CD4-positive, alpha-beta memory T cell (primary cell): ENCODE results near the gene EXOC7. TPM values are rescaled to one million over a fixed set of nuclear protein-coding genes. Genes with fewer than 3 reads are reported as not detected.
A peak's percentile ranks its signal among the peaks of the same experiment; 100 is the strongest.

Source experiments
- CTCF ChIA-PET: fragments of 350-600 bp; sonication (Branson Sonifier 250); formaldehyde crosslinking; loops from one replicate; lab custom pipeline; 2021; ENCODE audit warnings: inconsistent platforms; ENCODE audit not compliant: partially characterized antibody; lab: Charles Lee
- POLR2A ChIA-PET: fragments of 350-600 bp; sonication (Branson Sonifier 250); formaldehyde crosslinking; loops from one replicate; lab custom pipeline; 2021; ENCODE audit not compliant: partially characterized antibody; lab: Charles Lee
- DNase-seq, 5 donors: peaks; one replicate each; pipeline versions ENCODE4 v3.0.0 to v3.0.0-alpha.2; 2020 to 2022; ENCODE audit warnings: mixed read lengths in 1 of 5
- H3K27ac ChIP-seq: one replicate; pipeline ENCODE4 v1.7.0; 2013; ENCODE audit warnings: low read depth, low read length
- H3K27me3 ChIP-seq: 2 replicates; pipeline ENCODE4 v1.7.0; 2013; ENCODE audit warnings: mild to moderate bottlenecking, low read length, moderate library complexity; ENCODE audit not compliant: insufficient read depth
- H3K36me3 ChIP-seq: 2 replicates; pipeline ENCODE4 v1.7.0; 2013; ENCODE audit warnings: mild to moderate bottlenecking, low read length, moderate library complexity; ENCODE audit not compliant: insufficient read depth
- H3K4me1 ChIP-seq: 2 replicates; pipeline ENCODE4 v1.7.0; 2013; ENCODE audit warnings: mild to moderate bottlenecking, low read length, moderate library complexity; ENCODE audit not compliant: insufficient read depth
- H3K4me3 ChIP-seq, 2 donors: one replicate each; pipeline ENCODE4 v1.7.0; 2013; ENCODE audit warnings: low read length in 2 of 2, mild to moderate bottlenecking in 1 of 2
- H3K9me3 ChIP-seq, 2 donors: one replicate each; pipeline ENCODE4 v1.7.0; 2013; ENCODE audit warnings: low read length in 2 of 2, control low read depth in 1 of 2; ENCODE audit not compliant: control insufficient read depth in 1 of 2
- H3K27ac Mint-ChIP-seq, 7 donors: one replicate each; pipeline ENCODE4 v1.8.0; 2020 to 2021; ENCODE audit warnings: mixed read lengths in 7 of 7, mild to moderate bottlenecking in 6 of 7, inconsistent platforms in 3 of 7, moderate library complexity in 3 of 7
- H3K27me3 Mint-ChIP-seq, 2 donors: one replicate each; pipeline ENCODE4 v1.8.0; 2020 to 2021; ENCODE audit warnings: mixed read lengths in 2 of 2
- H3K36me3 Mint-ChIP-seq, 2 donors: one replicate each; pipeline ENCODE4 v1.8.0; 2020 to 2021; ENCODE audit warnings: mixed read lengths in 2 of 2, inconsistent platforms in 1 of 2, mild to moderate bottlenecking in 1 of 2
- H3K4me1 Mint-ChIP-seq, 4 donors: one replicate each; pipeline ENCODE4 v1.8.0; 2020 to 2021; ENCODE audit warnings: mixed read lengths in 4 of 4, mild to moderate bottlenecking in 1 of 4
- H3K4me3 Mint-ChIP-seq, 8 donors: one replicate each; pipeline ENCODE4 v1.8.0; 2020 to 2021; ENCODE audit warnings: mixed read lengths in 8 of 8, mild to moderate bottlenecking in 7 of 8, moderate library complexity in 6 of 8, inconsistent platforms in 3 of 8
- H3K9me3 Mint-ChIP-seq, 8 donors: one replicate each; pipeline ENCODE4 v1.8.0; 2020 to 2021; ENCODE audit warnings: mixed read lengths in 8 of 8, mild to moderate bottlenecking in 5 of 8, inconsistent platforms in 3 of 8, moderate library complexity in 1 of 8
- intact Hi-C: fragments of 100-400 bp; cut with micrococcal nuclease; formaldehyde crosslinking; loops from one replicate; pipeline ENCODE4 v1.15.1; 2023
- polyA plus RNA-seq, 2 donors: library from polyadenylated mRNA; unstranded; fragments of 300-500 nt; fragmentation: Illumina TruSeq; gene quantifications; one replicate each; pipeline ENCODE4 v1.2.3, GENCODE V29; 2021
- total RNA-seq, 2 experiments: library from RNA; stranded (reverse); gene quantifications; one replicate each; pipeline ENCODE4 v1.2.3, GENCODE V29; 2021

Gene EXOC7
- total RNA-seq (100 to 1,000 TPM; 183 to 184 TPM), polyA plus RNA-seq (10 to 100 TPM; 36.2 to 66.9 TPM)

- no peaks in the 10 kb centered on the region for H3K27me3 Mint-ChIP-seq
- ChIA-PET CTCF (interaction anchor here (1.0 to 4.7 kb wide), 9 partner anchors 15 to 195 kb away, joined by 3 to 30 read pairs (median 4); no protein-coding TSS in a partner anchor), POLR2A (interaction anchor here (0.6 to 2.8 kb wide), 26 partner anchors 10 to 437 kb away, joined by 3 to 24 read pairs (median 4); partner anchors contain the start of genes FBF1, PRPSAP1, RHBDF2 and SRP68)
- H3K27ac Mint-ChIP-seq, result peak within 1 kb of the TSS; percentile 95 to 99 (median 97)
- H3K4me1 Mint-ChIP-seq, result peaks cover 20 to 49% (median 33%) of the 10 kb centered on the region in 4 donors
- peaks cover 27% of the 10 kb centered on the region for H3K4me1 ChIP-seq
- no peaks in the 10 kb centered on the region for H3K27me3 ChIP-seq
- intact Hi-C loops, result loop anchor here (1.0 kb wide), 1 partner anchor 31 kb away; the partner anchor contains the start of gene SRP68
- H3K27ac ChIP-seq, result peak within 1 kb of the TSS; percentile 86
- peak within 1 kb of the TSS; percentile 92 to 98 (median 96) for H3K4me3 Mint-ChIP-seq
- H3K4me3 ChIP-seq, result peak within 1 kb of the TSS; percentile 84 to 86
- peak; percentile 88 to 95 (median 92) for DNase-seq
- H3K36me3 Mint-ChIP-seq, result peaks cover 18 to 36% of the 10 kb centered on the region in 2 donors
- H3K9me3 Mint-ChIP-seq, result no peaks in the 10 kb centered on the region
- H3K36me3 ChIP-seq, result peaks cover 6% of the 10 kb centered on the region
- no peaks in the 10 kb centered on the region for H3K9me3 ChIP-seq
These were observed at the start of gene EXOC7 for GRCh38 chr17:76103274-76104139. EXOC7 (minus strand) TSS chr17:76103787; CDS start chr17:76103692, 95 bp downstream.

DNA sequence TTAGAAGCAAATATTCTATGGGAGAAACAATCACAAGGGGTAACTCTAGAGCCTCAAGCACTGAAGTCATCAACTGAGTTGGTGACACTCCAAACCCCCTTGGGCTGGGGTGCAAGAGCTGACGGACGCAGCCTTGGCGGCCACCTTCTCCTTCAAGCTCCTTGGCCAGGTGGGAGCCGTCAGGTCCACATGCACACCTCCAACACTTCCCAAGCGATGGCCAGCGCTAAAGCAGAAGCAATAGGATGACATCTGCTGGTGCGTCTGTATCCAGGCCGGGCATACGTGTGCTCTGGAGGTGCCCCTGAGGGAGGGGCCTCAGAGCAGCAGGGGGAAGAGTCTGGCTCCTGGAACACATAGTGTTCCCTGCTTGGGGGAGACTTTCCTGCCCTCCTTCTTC lies 49.6 kb upstream of the EXOC7 start:
- Histone ChIP-seq H3K36me3 (peaks cover 22% of the 10 kb centered on the region), H3K4me1 (peaks cover 24% of the 10 kb centered on the region), H3K4me3 (no peak overlapping the region), H3K27ac (no peak overlapping the region), H3K27me3 (no peaks in the 10 kb centered on the region), H3K9me3 (no peaks in the 10 kb centered on the region)
- ChIA-PET CTCF (interaction anchor here (1.1 to 18.1 kb wide), 5 partner anchors 26 to 127 kb away, joined by 3 to 214 read pairs (median 9); no protein-coding TSS in a partner anchor), POLR2A (interaction anchor here (1.1 to 8.1 kb wide), 10 partner anchors 10 to 117 kb away, joined by 3 to 91 read pairs (median 10); partner anchors contain the start of genes FOXJ1 and UBALD2)
- Mint-ChIP-seq H3K4me1 (peaks cover 29 to 51% (median 35%) of the 10 kb centered on the region in 4 donors), H3K27me3 (no peaks in the 10 kb centered on the region), H3K9me3 (peaks cover 0 to 2% (median 0%) of the 10 kb centered on the region in 8 donors), H3K27ac (peak overlapping the region; percentile 39 to 91 (median 88)), H3K4me3 (no peak overlapping the region), H3K36me3 (peaks cover 45 to 62% of the 10 kb centered on the region in 2 donors)
- no peak for DNase-seq
- intact Hi-C loops, result no loop called here

DNA sequence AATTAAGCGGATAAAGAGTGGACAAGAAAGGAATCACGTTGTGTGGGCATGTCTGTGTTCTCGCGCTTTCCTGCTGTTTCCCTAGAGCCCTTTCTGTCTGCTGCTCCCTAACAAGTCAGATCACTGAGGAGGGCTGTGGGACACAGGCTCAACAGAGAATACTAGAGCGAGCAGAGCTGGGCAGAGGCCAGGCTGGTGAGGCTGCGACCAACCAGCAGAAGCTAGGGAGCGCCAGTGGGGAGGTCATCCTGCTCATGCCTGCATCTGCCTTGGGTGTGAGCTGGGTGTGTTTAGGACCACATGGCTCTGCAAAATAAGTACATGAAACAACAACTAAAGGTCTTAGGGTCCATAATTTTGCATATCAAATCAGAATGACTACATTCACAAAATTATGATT lies 49.0 kb upstream of the EXOC7 start:
- no peaks in the 10 kb centered on the region for H3K27me3 ChIP-seq
- POLR2A ChIA-PET, result interaction anchor here (0.8 to 8.1 kb wide), 17 partner anchors 8 to 248 kb away, joined by 3 to 91 read pairs (median 5); partner anchors contain the start of genes FOXJ1, MRPL38 and UBALD2
- H3K4me1 Mint-ChIP-seq, result peaks cover 30 to 51% (median 36%) of the 10 kb centered on the region in 4 donors
- H3K4me3 Mint-ChIP-seq, result peak overlapping the region in 2 of 8 donors; percentile 54 to 62
- no peak for DNase-seq
- peaks cover 16% of the 10 kb centered on the region for H3K36me3 ChIP-seq
- peaks cover 24% of the 10 kb centered on the region for H3K4me1 ChIP-seq
- no peak overlapping the region for H3K27ac ChIP-seq
- no peaks in the 10 kb centered on the region for H3K27me3 Mint-ChIP-seq
- peak overlapping the region; percentile 85 to 93 (median 91) for H3K27ac Mint-ChIP-seq
- peaks cover 39 to 56% of the 10 kb centered on the region in 2 donors for H3K36me3 Mint-ChIP-seq
- peaks cover 0 to 2% (median 0%) of the 10 kb centered on the region in 8 donors for H3K9me3 Mint-ChIP-seq
- no peaks in the 10 kb centered on the region for H3K9me3 ChIP-seq
- no peak overlapping the region for H3K4me3 ChIP-seq
- CTCF ChIA-PET, result interaction anchor here (1.3 to 18.1 kb wide), 6 partner anchors 26 to 139 kb away, joined by 3 to 214 read pairs (median 7); no protein-coding TSS in a partner anchor
- intact Hi-C loops, result loop anchor here (1.0 kb wide), 1 partner anchor 30 kb away; no protein-coding TSS in a partner anchor

DNA sequence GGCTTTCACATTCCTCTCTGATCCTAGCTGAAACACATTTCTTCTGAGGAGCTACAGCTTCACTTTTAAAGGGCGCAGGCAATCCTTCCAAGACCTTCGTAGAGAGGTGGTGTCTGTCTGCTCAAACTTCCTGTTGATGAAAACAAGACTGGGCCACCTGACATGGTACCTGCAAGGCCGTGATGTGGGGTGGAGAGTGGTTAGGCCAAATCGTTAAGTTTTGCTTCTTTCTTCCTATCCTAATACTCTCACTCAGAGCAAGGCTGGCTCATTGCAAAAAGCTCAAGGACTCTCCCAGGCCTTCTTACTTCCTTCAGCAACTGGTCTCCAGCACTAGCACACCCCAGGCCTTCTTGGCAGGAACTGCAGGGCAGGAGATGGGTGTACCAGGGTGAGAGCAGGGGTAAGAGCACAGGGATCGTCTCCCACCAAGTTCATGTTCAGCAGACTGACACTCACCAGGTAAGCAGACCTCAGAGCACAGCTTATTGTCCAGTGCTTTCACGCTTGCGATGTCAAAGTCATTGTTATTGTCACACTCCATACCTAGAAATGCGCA lies 48.4 kb upstream of the EXOC7 start:
- Mint-ChIP-seq H3K27me3 (no peaks in the 10 kb centered on the region), H3K4me1 (peaks cover 27 to 54% (median 39%) of the 10 kb centered on the region in 4 donors), H3K36me3 (peaks cover 35 to 51% of the 10 kb centered on the region in 2 donors), H3K9me3 (peaks cover 0 to 2% (median 0%) of the 10 kb centered on the region in 8 donors), H3K4me3 (peak overlapping the region in 7 of 8 donors; percentile 6 to 74 (median 62)), H3K27ac (peak overlapping the region; percentile 85 to 93 (median 91))
- Histone ChIP-seq H3K27ac (no peak overlapping the region), H3K4me1 (peaks cover 25% of the 10 kb centered on the region), H3K9me3 (no peaks in the 10 kb centered on the region), H3K27me3 (no peaks in the 10 kb centered on the region), H3K4me3 (no peak overlapping the region), H3K36me3 (peaks cover 12% of the 10 kb centered on the region)
- intact Hi-C loops, result loop anchor here (1.0 kb wide), 1 partner anchor 30 kb away; no protein-coding TSS in a partner anchor
- POLR2A ChIA-PET, result interaction anchor here (0.8 to 8.1 kb wide), 19 partner anchors 9 to 247 kb away, joined by 3 to 91 read pairs (median 6); partner anchors contain the start of genes FOXJ1, MRPL38 and UBALD2
- CTCF ChIA-PET, result interaction anchor here (1.0 to 18.1 kb wide), 10 partner anchors 9 to 138 kb away, joined by 3 to 214 read pairs (median 5); no protein-coding TSS in a partner anchor
- DNase-seq, result peak in 4 of 5 donors; percentile 47 to 65 (median 54)

DNA sequence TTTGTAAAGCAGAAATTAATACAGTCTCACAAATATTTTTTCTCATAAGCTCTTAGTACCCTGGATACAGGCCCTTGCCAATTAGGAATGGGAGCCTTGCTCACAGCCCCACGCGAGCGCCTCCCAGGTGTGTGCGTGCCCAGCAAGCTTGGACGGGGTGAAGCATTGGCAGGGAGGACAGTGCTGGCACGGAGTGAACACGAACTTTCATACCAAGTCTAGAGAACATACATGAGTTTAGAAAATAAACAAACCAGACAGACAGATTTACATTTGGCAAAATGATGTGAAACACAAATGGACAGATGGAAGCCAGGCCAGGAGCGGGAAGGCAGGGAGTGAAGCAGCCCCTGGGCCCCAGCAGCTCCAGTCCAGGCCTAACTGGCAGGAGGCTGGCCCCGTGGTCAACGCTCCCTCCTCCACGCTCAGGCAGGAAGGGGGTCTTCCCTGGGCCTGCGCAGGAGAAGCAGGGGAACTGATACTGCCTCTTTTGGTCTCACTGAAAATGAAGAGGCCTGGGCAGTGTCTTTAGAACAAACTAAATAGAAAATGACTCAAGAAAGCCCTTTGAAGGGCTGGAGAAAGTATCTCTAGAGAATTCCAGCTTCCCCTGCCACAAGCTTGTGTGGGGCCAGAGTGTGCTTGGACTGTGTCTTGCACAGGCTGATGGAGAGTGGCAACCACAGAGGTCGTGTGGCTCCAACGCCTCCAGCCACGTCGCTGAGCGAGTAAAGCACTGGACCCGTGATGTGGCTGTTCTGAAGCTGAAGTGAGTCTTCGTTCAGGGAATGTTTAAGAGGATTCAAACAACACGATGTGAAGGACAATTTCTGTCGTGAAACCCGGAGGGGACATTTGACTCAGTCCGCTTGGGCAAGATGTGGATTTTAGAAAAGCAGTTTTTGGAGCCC lies 47.4 kb upstream of the EXOC7 start:
- CTCF ChIA-PET, result interaction anchor here (0.7 to 18.1 kb wide), 13 partner anchors 8 to 137 kb away, joined by 3 to 214 read pairs (median 4); no protein-coding TSS in a partner anchor
- Mint-ChIP-seq H3K4me1 (peaks cover 29 to 64% (median 45%) of the 10 kb centered on the region in 4 donors), H3K27ac (peak overlapping the region; percentile 84 to 92 (median 91)), H3K36me3 (peaks cover 28 to 43% of the 10 kb centered on the region in 2 donors), H3K9me3 (peaks cover 0 to 2% (median 0%) of the 10 kb centered on the region in 8 donors), H3K27me3 (no peaks in the 10 kb centered on the region), H3K4me3 (peak overlapping the region in 4 of 8 donors; percentile 6 to 74 (median 62))
- Histone ChIP-seq H3K4me1 (peaks cover 35% of the 10 kb centered on the region), H3K27me3 (no peaks in the 10 kb centered on the region), H3K27ac (no peak overlapping the region), H3K9me3 (no peaks in the 10 kb centered on the region), H3K4me3 (no peak overlapping the region), H3K36me3 (peaks cover 12% of the 10 kb centered on the region)
- DNase-seq, result no peak
- intact Hi-C loops, result no loop called here
- POLR2A ChIA-PET, result interaction anchor here (0.8 to 8.1 kb wide), 17 partner anchors 8 to 246 kb away, joined by 3 to 91 read pairs (median 6); partner anchors contain the start of genes FOXJ1, MRPL38 and UBALD2
